ENCODE results near the gene INO80E. TPM values are rescaled to one million over a fixed set of nuclear protein-coding genes. Genes with fewer than 3 reads are reported as not detected.

The INO80E gene
- total and polyA plus RNA-seq, 9 donors = 23.8 to 81.6 (median 55.5) TPM

DNA sequence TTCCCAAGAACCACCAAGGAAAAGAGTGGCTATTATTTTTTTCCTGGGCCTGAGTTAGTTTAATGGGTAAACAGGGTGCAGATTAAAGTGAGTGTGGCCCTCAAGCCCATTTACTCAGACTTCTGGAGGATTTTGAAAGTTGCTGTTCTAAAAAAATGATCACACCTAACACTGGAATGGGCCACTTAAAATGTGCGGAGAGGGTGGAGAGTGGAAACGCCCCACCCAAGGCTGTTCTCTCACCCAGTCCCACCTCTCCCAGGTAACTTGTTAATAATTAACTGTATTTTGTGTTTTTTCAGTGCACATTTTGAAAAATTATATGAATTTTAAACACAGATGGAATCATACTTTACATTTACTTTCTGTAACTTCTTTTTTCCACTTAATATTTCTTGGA, 6.0 kb upstream of the INO80E start:
- TF ChIP-seq POLR2A (IDR thresholded peaks at IDR 0.05) = no peak
- no peak for TF ChIP-seq EP300 (IDR thresholded peaks at IDR 0.05)
- TF ChIP-seq, protein P1, sequence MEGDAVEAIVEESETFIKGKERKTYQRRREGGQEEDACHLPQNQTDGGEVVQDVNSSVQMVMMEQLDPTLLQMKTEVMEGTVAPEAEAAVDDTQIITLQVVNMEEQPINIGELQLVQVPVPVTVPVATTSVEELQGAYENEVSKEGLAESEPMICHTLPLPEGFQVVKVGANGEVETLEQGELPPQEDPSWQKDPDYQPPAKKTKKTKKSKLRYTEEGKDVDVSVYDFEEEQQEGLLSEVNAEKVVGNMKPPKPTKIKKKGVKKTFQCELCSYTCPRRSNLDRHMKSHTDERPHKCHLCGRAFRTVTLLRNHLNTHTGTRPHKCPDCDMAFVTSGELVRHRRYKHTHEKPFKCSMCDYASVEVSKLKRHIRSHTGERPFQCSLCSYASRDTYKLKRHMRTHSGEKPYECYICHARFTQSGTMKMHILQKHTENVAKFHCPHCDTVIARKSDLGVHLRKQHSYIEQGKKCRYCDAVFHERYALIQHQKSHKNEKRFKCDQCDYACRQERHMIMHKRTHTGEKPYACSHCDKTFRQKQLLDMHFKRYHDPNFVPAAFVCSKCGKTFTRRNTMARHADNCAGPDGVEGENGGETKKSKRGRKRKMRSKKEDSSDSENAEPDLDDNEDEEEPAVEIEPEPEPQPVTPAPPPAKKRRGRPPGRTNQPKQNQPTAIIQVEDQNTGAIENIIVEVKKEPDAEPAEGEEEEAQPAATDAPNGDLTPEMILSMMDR (IDR thresholded peaks at IDR 0.05) = no peak
- 90 to 95% (median 95%) methylated on average over 2 of the region's 2 CpGs for WGBS, 3 donors
- no peak overlapping the region for H3K27ac ChIP-seq
- no peaks in the 10 kb centered on the region for H3K36me3 ChIP-seq
- DNase-seq = no peak
- no peaks in the 10 kb centered on the region for H3K27me3 ChIP-seq
- H3K4me3 ChIP-seq = no peak overlapping the region
- no peaks in the 10 kb centered on the region for H3K4me1 ChIP-seq (ENCODE audit: insufficient read depth)
- intact Hi-C loops (cut with DNase I) = no loop called here
- no peaks in the 10 kb centered on the region for H3K9me3 ChIP-seq

DNA sequence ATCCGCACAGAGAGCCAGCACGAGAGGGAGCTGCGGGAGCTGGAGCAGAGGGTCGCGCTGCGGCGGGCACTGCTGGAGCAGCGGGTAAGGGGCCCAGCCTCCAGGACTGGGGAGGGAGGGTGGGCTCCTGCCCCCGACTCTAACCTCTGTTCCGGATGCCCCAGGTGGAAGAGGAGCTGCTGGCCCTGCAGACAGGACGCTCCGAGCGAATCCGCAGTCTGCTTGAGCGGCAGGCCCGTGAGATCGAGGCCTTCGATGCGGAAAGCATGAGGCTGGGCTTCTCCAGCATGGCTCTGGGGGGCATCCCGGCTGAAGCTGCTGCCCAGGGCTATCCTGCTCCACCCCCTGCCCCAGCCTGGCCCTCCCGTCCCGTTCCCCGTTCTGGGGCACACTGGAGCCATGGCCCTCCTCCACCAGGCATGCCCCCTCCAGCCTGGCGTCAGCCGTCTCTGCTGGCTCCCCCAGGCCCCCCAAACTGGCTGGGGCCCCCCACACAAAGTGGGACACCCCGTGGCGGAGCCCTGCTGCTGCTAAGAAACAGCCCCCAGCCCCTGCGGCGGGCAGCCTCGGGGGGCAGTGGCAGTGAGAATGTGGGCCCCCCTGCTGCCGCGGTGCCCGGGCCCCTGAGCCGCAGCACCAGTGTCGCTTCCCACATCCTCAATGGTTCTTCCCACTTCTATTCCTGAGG, 5.0 kb upstream of the INO80E start:
- intact Hi-C loops (cut with DNase I) = no loop called here
- no peak overlapping the region for H3K4me3 ChIP-seq
- H3K27me3 ChIP-seq = no peaks in the 10 kb centered on the region
- no peaks in the 10 kb centered on the region for H3K4me1 ChIP-seq (ENCODE audit: insufficient read depth)
- no peaks in the 10 kb centered on the region for H3K9me3 ChIP-seq
- WGBS, 3 donors = 82 to 88% (median 83%) methylated on average over 33 to 35 of the region's 35 CpGs
- H3K27ac ChIP-seq = no peak overlapping the region
- TF ChIP-seq, protein P1 (IDR thresholded peaks at IDR 0.05) = no peak
- TF ChIP-seq POLR2A (IDR thresholded peaks at IDR 0.05) (no peak), EP300 (IDR thresholded peaks at IDR 0.05) (no peak)
- no peaks in the 10 kb centered on the region for H3K36me3 ChIP-seq
- DNase-seq = peak in 1 of 5 donors; percentile 38

DNA sequence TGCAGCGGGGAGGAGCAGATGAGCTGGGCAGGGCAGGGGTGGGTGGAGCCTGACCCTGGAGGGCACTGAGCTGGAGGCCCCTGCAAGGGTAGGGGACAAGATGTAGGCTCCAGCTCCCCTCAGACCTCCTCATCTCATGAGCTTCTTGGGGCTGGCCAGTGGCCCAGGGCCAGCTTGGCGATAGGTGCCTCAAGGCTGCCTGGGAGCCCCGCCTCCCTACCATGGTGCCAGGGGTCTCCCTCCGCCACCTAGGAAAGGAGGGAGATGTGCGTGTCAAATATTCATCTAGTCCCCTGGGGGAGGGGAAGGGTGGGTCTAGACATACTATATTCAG, 4.5 kb upstream of the INO80E start:
- TF ChIP-seq, protein P1 (IDR thresholded peaks at IDR 0.05) = no peak
- TF ChIP-seq POLR2A (IDR thresholded peaks at IDR 0.05) = no peak
- no peak for TF ChIP-seq EP300 (IDR thresholded peaks at IDR 0.05)
- intact Hi-C loops (cut with DNase I) = no loop called here
- Histone ChIP-seq H3K36me3 (no peaks in the 10 kb centered on the region), H3K27ac (no peak overlapping the region), H3K4me3 (no peak overlapping the region), H3K4me1 (ENCODE audit: insufficient read depth) (no peaks in the 10 kb centered on the region), H3K9me3 (no peaks in the 10 kb centered on the region), H3K27me3 (no peaks in the 10 kb centered on the region)
- peak in 1 of 5 donors; percentile 50 for DNase-seq
- WGBS, 3 donors = 62 to 85% (median 68%) methylated on average over 4 to 5 of the region's 5 CpGs

DNA sequence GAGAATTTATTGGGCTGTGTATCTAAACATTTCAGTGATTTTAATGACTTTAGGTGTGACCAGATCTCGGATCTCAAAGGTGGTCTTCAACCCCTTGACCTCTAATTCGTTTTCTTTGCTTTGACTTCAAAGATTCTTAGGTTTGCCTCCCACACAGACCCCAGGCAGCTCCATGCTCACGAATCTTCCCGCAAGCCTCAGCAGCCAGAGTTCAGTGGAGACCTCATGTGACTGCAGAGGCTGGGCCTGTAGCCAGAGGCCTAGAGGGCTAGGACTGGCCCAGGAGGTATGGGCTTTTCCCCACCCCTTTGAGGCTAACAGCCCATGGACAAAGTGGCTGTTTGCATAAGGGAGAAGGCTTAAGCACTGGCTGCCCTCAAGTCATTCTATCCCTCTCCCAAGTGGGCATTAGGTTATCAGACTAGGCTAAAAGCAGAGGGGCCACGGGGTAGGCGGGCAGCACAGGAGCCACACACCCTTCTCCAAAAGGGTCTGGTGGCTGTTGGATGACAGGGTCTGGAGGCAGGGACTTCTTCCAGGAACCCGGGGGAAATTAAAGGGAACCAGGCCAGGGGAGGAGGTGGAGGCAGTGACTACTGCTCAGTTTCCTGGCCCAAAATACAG, 3.6 kb upstream of the INO80E start:
- TF ChIP-seq POLR2A (IDR thresholded peaks at IDR 0.05) (no peak), EP300 (IDR thresholded peaks at IDR 0.05) (no peak)
- TF ChIP-seq, protein P1 (IDR thresholded peaks at IDR 0.05) = no peak
- no peak overlapping the region for H3K27ac ChIP-seq
- H3K36me3 ChIP-seq = no peaks in the 10 kb centered on the region
- H3K9me3 ChIP-seq = no peaks in the 10 kb centered on the region
- H3K4me1 ChIP-seq (ENCODE audit: insufficient read depth) = peaks cover 3% of the 10 kb centered on the region
- H3K27me3 ChIP-seq = no peaks in the 10 kb centered on the region
- H3K4me3 ChIP-seq = no peak overlapping the region
- peak in 1 of 5 donors; percentile 53 for DNase-seq
- 19 to 32% (median 25%) methylated on average over 7 of the region's 7 CpGs for WGBS, 3 donors
- intact Hi-C loops (cut with DNase I) = no loop called here

Measured in ovary (tissue), 9 donors.